ENCODE data around the gene NFATC1.

DNA sequence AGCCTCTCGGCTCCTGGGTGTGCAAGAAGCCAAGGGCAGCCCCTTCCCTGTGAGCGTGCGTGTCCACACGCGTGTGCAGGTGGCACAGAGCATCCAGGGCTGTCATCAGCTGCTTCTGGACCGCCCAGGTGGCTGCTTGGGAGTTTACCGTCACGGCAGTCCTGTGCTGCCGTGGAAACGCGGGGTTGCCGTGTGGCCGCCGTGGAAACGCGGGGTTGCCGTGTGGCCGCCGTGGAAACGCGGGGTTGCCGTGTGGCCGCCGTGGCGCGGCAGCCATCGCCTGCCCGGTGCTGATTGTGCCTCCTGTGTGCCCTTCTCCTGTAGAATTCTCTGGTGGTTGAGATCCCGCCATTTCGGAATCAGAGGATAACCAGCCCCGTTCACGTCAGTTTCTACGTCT, 71.4 kb downstream of the NFATC1 start:
- TF ChIP-seq, protein P1, sequence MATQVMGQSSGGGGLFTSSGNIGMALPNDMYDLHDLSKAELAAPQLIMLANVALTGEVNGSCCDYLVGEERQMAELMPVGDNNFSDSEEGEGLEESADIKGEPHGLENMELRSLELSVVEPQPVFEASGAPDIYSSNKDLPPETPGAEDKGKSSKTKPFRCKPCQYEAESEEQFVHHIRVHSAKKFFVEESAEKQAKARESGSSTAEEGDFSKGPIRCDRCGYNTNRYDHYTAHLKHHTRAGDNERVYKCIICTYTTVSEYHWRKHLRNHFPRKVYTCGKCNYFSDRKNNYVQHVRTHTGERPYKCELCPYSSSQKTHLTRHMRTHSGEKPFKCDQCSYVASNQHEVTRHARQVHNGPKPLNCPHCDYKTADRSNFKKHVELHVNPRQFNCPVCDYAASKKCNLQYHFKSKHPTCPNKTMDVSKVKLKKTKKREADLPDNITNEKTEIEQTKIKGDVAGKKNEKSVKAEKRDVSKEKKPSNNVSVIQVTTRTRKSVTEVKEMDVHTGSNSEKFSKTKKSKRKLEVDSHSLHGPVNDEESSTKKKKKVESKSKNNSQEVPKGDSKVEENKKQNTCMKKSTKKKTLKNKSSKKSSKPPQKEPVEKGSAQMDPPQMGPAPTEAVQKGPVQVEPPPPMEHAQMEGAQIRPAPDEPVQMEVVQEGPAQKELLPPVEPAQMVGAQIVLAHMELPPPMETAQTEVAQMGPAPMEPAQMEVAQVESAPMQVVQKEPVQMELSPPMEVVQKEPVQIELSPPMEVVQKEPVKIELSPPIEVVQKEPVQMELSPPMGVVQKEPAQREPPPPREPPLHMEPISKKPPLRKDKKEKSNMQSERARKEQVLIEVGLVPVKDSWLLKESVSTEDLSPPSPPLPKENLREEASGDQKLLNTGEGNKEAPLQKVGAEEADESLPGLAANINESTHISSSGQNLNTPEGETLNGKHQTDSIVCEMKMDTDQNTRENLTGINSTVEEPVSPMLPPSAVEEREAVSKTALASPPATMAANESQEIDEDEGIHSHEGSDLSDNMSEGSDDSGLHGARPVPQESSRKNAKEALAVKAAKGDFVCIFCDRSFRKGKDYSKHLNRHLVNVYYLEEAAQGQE (IDR thresholded peaks at IDR 0.05; ENCODE audit: insufficient read depth in 1 of 2, low read depth in 2 of 2, low read length in 2 of 2) = no peak
- TF ChIP-seq POLR2AphosphoS5 (IDR thresholded peaks at IDR 0.05; ENCODE audit: low read depth, low read length) (no peak), SIN3A (IDR thresholded peaks at IDR 0.05; ENCODE audit: borderline replicate concordance, insufficient read depth, low read length) (no peak), FOXP2 (optimal IDR thresholded peaks at IDR 0.05; ENCODE audit: borderline replicate concordance, extremely low read depth, extremely low read length, insufficient read depth) (no peak)
